ENCODE measurements around the gene SLTM.
A peak's percentile ranks its signal among the peaks of the same experiment; 100 is the strongest.
"Not testable (repeated sequence)": the region's sequence is repeated elsewhere in the genome, so short reads cannot be mapped to it uniquely, and the experiment has no call there.

SLTM gene

DNA sequence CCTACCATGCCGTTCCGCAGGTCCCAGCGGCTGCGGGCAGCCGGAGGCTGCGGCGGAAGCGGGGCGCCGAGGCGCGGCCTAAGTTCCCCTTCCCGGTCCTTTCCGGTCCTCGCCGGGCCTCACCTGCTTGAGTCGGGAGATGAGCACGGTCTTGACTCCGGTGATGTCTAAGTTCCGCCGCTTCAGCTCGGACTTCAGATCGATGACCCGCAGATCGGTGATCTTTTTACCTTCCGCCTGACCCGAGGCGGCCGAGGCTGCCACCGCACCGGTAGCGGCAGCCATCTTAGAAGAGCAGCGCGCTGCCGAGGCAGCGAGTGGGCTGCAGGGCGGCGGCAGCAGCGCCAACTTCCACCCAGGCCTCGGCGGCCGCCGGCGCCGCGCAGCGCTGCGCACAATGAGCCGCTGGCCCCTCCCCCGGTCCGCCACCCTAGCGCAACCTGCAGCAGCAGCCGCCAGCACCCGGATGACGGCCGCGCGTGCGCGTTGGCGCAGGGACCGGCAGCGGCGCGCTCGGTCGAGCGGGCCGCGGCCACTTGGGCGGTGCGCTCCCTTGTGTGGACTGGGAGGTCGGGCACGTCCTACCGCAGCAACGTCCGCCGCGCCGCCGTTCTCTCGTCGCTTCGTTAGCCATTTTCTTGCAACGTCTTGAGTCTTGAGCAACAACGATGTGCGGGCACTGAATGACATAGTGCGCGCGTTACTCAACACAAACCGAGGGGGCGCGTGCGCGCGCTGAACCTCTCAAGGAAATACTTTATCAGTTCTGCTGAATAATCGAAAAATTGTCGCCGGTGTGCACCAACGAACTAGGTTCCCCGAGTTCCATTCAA is at the start of gene SLTM:
Gene SLTM (minus strand): TSS at position 399 of the 833 bp plus-strand sequence. CDS start 114 bp downstream, at position 285.
- DNase-seq = peak; percentile 34 to 94 (median 87)

GRCh38 chr15:58983261-58983660 is 49.8 kb upstream of the SLTM start:
- DNase-seq = no peak

- DNase-seq = no peak
Observed at GRCh38 chr15:58981808-58982475, 48.5 kb upstream of the SLTM start.

- DNase-seq = peak in 1 of 51 donors; percentile 2
Observed at GRCh38 chr15:58980351-58980939, 47.0 kb upstream of the SLTM start.

DNA sequence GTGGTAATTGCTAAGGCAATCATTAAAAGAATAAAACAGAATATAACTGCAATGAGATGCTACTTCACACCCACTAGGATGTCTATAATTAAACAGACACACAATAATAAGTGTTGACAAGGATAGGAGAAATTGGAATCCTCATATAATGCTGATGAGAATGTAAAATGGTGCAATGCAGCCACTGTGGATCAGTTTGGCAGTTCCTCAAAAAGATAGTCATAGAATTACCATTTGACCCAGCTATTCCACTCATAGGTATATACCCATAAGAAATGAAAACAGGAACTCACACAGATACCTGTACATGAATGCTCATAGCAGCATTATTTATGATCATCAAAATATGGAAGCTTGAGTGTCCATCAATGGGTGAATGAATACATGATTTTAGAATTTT is 44.4 kb upstream of the SLTM start:
- no peak for DNase-seq

- DNase-seq = no peak
Observed at GRCh38 chr15:58967479-58967878, 34.0 kb upstream of the SLTM start.

- DNase-seq = no peak
Observed at GRCh38 chr15:58966698-58967097, 33.2 kb upstream of the SLTM start.

GRCh38 chr15:58962662-58963565 is 29.4 kb upstream of the SLTM start:
- no peak for DNase-seq

DNA sequence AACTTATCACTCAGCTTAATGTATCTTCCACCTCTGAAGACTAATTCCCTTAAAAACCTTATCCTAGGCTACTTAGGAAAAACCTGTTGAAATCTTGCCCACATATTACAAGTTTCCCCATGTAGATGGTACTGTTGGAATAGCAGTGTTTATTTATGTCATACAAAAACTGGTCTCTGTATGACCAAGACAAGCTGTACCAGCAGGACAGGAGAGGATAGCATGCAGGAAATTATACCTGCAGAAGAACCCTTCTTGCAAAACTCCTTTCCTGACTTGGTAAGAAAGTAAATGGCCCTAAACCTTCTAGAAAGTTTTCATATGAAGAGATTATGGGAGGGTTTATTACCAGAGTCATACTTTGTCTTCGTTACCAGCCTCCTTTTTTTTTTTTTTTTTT is 28.7 kb upstream of the SLTM start:
- no peak for DNase-seq

DNA sequence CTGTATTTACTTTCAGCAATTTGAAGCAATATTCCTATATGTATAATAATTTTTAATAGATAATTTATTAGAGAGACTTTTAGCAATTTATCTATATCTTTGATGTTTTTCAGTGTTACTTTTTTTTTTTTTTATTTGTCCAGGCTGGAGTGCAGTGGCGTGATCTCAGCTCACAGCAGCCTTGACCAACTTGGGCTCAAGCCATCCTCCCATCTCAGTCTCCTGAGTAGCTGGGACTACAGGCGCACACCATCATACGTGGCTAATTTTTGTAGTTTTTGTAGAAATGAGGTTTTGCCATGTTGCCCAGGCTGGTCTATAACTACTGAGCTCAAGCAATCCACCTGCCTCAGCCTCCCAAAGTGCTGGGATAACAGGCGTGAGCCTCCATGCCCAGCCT is 25.3 kb upstream of the SLTM start:
- DNase-seq = no peak

DNA sequence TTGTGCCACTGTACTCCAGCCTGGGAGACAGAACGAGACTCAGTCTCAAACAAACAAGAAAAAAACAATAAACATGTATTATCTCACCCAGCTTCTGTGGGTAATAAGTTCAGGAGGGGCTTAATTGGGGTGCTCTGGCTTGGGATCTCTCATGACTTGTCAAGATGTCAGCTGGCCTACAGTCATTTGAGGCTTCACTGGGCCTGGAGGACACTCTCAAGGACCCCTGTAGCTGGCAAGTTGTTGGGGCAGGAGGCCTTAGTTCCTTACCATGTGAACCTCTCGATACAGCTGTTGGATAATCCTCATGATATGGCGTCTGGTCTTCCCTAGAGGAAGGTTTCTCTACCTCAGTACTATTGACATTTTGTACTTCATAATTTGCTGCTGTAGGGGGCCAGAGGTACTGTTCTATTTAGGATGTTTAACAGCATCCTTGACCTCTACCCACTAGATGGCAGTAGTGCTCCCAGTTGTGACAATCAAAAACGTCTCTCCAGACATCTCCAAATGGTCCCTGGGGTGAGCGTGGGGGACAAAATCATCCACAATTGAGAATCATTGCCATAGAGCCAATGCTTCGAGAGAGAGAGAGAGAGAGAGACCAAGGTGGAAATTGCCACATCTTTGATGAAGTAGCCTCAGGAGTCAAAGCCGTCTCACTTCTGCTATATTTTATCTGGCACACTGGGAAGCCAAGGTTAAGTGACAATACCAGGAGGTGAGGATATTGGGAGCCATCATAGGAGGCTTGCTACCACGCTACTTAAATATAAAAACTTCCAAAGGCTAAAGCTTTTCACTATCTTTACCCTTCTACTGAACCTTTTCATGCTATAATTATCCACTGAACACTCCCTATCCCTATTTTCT is 23.9 kb upstream of the SLTM start:
- DNase-seq = peak in 20 of 51 donors; percentile 1 to 46 (median 10)

- DNase-seq = no peak
Observed at GRCh38 chr15:58952751-58953150, 19.3 kb upstream of the SLTM start.

DNA sequence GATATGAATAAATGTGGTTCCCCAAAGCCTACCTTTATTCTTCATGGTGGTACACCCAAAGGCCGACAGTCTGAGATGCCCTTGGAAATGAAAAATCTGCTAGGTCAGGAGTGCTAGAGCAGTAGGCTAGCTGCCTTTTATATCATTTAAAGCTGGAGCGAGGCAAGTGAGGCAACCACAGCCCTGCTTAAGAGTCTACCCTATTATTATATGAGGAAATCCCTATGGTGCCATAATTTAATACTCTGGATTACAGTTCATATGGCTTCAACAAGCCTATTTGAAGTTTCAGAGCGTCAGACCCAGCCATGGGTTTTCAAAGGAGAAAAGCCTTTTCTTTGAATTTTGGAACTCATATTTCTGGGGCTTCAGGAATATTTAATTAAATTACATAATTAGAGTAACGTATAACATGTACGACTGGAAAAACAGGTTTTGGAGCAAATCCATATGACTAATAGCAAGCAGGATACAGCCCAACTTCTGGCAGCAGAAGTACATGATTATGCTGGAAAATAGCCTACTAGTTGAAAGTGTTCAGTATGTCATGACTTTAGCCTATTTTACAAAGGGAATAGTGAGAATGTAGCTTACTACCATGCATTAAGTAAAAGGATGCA is 18.0 kb upstream of the SLTM start:
- no peak for DNase-seq

GRCh38 chr15:58947179-58947578 is 13.7 kb upstream of the SLTM start:
- DNase-seq = no peak

- not testable (repeated sequence) for DNase-seq
Observed at GRCh38 chr15:58934974-58935373, 1.5 kb upstream of the SLTM start.

DNA sequence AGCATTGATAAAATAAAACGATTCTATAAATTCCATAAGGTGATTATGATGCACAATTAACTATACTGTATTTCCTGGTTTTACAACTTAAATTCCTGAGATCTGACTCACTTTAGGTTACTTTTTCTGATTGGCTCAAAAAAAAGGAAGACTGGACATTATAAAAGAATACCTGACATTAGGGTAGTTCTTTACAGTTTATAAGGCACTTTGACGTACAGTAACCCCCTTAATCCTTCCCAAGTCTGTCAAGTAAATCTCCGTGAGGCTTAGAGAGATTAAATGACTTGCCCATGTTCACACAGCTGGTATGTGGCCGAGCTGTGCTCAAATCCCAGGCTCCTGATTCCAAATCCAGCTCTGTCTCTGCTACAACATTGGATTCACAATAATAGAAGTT is 1.0 kb upstream of the SLTM start:
- no peak for DNase-seq

- DNase-seq = peak in 1 of 51 donors; percentile 64
Observed at GRCh38 chr15:58934114-58934447, 602 bp upstream of the SLTM start.

DNA sequence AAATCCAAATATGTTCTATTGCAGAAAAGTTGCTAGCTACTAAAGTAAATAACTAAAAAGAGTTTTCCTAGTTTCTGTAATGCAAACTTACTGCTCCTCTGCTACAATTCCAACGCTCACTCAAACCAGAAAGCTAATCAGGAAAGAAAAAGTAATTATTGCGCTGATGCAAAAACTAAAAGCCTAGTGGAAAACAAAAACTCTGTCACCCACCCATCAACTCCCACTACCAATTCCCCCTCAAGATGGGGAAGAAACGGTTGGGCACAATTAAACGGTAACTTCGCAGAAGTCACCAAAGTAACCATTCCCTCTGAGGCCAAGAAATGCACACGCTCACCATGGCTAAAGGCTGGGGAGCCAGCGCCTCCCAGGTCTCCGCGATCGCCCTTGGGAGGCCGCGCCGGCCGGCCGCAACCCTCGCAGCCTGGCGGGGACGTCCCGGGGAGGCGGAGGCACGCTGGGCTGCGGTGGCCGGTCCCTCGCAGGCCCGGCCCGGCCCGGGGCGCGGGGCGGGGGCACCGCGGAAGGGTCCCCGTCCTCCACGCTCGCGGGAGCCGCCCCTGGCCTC is 684 bp downstream of the SLTM start:
- DNase-seq = peak in 20 of 51 donors; percentile 15 to 73 (median 50)

DNA sequence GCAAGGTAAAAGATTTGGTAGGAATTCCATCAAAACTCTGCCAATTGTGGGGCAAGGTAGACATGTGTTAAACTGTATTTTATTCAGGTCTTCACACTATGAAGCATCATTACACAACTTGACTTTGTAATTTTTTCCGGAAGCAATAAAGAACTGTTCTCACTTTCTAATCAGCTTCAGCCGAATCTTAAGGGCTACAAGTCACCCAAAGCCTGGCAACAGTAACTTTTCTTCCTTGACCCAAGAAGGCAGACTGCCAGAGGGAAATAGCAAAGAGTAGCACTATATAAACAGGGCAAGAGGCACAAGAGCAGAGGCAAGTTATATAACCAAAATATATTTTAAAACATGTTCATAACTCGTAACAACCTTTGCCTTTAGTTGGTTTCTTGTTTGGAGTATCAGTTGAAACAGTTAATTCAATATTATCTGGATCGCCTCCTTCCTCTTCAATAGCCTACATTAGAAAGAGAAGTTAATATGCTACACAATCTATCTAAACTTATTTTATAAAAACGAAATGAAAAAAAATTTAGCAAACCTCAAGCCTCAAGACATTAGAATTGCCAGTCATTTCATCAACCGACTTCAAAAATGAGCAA is 1.4 kb downstream of the SLTM start:
- DNase-seq = peak in 3 of 51 donors; percentile 1 to 11 (median 5)
